ENCODE results near the gene DUSP28.
A peak's percentile ranks its signal among the peaks of the same experiment; 100 is the strongest.
"Not testable (repeated sequence)": the region's sequence is repeated elsewhere in the genome, so short reads cannot be mapped to it uniquely, and the experiment has no call there.

The DUSP28 gene

DNA sequence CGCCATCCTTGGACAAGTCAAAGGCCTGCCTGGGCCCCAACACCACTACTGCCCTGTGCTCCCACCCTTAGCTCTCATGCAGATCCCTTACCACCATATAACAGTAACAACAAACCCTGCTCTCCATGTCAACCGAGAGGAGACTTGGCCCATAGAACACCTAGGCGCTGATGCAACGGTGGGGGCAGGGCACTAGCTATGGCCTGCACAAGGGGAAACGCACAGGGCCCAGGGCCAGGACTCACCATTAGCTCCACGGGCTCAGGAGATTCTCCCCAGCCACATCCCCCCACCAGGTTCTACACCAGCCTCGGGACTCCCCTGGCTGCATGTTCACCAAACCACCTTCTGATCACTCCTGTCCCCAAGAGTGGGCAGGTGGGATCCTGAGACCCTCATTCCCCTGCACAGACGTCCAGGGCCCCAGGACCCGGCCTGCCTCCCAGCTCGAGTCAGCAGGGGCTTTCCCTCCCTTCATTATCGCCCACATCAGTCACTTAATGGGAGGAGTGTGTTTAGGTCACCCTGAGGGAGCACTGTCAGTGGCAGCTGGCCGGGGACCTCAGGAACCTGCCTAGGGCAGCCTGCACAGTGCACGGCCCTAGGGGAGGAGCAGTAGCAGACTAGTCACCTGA is 31.6 kb upstream of the DUSP28 start:
- DNase-seq = no peak

DNA sequence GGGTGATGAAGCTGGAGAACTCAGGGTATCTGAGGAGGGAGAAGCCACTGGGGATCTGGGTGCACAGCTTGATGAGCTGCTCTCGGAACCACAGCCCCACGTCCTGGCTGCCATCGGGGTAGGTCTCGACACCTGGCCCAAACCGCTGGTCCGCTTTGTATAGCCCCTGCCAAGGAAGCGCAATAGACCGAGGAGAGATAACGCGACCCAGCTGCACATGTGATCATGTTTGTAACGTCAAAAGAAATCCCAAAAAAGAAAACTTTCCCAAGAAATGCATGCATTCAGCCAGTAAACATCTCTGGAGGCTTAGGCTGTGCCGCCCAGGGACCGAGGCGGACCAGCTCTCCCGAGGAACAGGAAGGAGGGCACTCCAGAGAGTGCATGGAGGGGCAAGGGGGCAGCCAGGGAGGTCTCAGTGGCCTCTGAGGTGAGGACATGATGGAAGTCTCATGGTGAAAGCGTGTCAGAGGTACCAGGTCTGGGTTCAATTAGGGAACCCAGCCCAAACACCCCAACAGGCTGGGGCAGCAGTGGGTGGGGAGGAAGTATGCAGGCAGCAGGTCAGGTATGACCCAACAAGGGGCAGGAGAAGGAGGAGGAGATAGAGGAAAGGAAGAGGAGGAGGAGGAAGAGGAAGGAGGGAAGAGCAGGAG is 30.7 kb upstream of the DUSP28 start:
- DNase-seq = no peak

DNA sequence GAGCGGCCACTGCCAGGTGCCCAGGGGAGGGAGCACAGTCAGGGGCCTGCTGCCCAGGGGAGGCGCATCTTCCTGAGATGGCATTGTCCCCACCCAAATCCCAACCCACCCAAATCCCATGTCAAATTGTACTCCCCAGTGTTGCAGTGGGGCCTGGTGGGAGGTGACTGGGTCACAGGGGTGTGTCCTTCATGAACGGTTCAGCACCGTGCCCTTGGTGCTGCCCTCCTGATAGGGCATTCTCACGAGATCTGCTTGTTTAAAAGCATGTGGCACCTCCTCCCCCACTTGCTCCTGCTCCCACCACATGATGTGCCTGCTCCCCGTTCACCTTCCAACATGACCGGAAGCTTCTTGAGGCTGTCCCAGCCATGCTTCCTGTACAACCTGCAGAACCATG is 30.0 kb upstream of the DUSP28 start:
- DNase-seq = no peak

DNA sequence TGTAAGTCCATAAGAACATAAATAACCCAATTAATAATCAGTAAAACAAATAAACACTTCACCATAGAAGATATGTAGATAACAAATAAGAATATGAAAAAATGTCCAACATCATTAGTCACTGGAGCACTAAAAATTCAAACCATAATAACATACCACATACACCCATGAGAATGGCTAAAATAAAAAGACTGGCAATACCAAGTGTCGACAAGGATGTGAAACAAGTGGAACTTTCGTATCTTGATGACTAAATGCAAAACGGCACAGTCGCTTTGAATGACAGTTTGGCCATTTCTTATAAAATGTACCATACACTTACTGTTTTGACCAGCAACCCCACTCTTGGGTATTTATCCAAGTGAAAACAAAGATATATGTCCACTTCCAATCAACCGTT is 29.1 kb upstream of the DUSP28 start:
- DNase-seq = no peak

DNA sequence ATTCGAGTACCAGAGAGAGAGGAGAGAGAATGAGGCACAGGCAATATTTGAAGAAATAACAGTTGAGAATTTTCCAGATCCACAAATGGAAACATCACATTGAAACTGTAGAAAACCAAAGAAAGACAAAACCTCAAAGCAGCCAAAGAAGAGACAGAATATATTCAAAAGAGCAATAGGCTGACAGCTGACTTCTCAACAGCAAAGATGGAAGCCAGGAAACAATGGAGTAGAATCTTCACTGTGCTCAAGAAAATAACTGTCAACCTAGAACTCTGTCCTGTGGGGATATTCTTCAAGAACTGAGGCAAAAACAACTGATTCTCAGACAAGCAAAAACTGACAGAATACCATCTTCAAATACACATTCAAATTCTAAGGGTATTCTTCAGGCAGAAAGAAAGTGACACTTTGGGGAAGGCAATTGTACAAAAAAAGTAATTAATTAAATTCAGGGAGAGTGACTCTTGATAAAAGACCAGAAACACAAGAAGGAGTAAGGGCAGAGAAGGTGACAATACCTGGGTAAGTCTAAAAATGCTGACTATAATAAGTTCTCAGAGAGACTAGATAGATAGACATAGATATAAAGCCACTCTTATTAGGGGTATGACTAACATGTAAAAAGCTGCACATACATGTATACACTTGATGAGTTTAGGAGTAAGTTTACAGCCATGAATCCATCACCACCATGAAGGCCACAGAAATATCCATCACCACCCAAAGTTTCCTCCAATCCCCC is 28.0 kb upstream of the DUSP28 start:
- no peak for DNase-seq

DNA sequence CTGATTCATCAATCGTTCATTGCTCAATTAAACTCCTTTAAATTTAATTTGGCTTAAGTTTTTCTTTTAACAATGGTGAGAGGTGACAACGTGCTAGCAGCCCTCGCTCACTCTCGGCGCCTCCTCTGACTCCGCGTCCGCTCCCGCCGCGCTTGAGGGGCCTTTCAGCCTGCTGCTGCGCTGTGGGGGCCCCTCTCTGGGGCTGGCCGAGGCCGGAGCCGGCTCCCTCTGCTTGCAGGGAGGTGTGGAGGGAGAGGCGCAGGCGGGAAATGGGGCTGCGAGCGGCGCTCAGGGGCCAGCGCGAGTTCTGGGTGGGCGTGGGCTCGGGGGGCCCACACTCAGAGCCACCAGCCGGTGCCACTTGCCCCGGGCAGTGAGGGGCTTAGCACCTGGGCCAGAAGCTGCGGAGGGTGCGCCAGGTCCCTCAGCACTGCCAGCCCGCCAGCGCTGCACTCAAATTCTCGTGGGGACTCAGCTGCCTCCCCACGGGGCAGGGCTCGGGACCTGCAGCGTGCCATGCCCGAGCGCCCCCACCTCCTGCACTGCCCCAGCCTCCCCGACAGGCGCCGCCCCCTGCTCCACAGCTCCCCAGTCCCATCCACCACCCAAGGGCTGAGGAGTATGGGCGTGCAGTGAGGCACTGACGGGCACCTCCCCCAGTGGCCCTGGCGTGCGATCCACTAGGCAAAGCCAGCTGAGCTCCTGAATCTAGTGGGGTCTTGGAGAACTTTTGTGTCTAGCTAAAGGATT is 22.0 kb upstream of the DUSP28 start:
- no peak for DNase-seq

DNA sequence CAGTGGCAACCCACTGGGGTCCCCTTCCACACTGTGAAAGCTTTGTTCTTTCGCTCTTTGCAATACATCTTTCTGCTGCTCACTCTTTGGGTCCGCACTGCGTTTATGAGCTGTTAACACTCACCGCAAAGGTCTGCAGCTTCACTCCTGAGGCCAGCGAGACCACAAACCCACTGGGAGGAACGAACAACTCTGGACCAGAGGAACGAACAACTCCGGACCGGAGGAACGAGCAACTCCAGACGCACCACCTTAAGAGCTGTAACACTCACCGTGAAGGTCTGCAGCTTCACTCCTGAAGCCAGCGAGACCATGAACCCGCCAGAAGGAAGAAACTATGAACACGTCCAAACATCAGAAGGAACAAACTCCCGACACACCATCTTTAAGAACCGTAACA is 21.1 kb upstream of the DUSP28 start:
- not testable (repeated sequence) for DNase-seq

DNA sequence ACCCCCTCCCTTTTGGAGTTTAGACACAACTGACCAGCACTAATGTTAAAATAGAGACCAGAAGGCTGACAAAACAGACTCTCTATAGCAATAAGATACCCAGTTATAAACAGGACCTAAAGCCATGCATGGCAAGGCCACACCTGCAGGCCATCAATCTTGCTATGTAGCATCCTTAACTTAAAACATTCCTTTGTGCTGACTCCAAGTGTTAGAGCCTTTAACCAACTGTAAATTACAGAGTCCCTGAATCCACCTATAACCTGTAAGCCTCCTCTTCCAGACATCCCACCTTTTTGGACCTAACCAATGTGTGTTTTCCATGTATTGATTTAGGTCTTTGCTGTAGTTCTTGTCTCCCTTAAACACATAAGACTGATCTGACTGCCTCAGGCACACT is 20.3 kb upstream of the DUSP28 start:
- no peak for DNase-seq

DNA sequence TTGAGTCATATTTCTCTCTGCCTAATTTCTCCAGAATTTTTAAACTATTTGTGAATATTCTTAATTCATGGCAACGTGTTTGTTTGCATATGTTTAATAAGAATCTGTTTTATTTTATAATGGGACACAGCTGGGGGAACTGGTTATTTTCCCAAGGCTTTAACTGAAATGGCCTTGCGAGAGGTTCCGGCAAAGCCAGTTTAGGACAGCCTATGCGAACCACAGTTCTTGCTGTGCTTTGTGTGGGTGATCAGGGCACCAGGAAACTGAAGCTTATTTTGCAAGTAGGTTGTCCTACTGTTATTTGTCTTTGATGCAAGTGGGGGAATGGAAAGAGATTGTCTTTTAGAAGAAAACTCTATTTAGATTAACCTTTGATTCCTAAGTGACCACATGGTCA is 8.9 kb upstream of the DUSP28 start:
- no peak for DNase-seq

DNA sequence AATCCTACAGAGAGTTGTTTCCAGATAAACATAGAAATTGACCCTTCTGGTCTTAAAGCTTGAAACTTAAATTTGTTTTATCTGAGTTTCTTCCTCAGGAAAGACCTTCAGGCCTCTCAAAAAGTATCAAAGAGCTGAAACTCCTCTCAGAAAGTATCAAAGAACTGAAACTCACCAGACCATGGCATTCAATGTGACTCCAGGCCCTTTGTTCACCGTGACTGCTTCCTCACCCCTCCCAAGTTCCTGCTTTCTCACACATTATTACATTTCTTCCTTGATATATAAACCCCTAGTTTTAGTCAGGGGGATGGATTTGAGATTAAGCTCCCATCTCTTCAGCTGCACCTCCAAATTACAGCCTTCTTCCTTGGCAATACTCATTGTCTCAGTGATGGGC is 8.3 kb upstream of the DUSP28 start:
- no peak for DNase-seq

DNA sequence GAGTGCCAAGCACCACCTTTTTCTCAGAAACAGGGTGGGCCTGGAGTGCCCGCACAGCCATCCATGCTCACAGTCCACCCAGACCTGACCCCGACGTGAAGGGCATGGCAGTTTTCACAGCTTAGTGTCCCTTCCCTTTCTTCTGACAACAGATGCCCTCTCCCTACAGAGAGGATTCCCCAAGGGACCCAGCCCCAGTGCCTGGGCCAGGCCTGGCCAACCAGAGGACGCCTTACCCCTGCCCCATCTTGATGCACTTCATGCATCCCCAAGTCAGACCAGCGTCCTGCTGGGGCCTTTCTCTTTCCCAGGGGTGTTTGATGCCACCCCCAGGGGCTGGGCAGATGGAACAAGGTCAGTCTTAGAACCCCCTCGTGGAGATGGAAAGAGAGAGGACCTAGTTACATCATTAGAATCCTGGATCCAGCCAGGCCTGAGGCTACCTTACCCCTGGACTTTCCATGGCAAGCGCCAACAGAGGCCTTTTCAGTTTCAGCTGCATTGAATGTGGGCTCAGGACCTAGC is 6.1 kb upstream of the DUSP28 start:
- DNase-seq = no peak

DNA sequence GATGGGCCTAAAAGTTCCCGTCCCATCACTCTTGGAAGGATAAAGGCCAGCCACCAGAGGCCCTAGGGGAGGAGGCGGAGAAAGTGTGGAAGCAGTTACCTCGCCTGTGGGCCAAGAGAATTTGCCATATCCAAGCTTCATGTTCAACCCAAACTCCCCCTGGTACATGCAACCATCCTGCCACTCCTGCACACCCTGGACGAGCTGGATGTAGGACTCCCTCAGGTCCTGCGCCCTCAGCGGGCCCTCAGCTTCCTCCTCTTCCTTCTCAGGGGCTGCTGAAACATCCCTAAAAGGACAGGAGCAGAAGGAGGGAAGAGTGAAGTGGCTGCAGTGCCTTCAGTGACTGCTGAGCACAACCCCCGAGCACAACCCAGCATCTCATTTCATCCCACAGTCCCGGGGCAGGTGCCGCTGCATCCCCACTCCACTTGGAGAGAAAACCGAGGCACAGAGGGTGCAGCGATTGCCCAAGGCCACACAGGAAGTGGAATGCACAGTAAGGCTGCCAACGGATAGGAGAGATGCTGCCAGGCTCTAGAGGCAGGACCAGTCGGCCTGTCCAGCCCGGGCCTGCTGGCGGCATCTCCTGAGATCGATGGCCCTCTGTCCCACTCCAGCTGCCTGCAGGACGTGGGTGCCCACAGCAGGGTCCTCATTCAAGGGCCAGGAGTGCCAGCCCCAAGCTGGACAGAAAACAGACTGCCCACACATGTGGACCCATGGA is 5.2 kb upstream of the DUSP28 start:
- DNase-seq = no peak

DNA sequence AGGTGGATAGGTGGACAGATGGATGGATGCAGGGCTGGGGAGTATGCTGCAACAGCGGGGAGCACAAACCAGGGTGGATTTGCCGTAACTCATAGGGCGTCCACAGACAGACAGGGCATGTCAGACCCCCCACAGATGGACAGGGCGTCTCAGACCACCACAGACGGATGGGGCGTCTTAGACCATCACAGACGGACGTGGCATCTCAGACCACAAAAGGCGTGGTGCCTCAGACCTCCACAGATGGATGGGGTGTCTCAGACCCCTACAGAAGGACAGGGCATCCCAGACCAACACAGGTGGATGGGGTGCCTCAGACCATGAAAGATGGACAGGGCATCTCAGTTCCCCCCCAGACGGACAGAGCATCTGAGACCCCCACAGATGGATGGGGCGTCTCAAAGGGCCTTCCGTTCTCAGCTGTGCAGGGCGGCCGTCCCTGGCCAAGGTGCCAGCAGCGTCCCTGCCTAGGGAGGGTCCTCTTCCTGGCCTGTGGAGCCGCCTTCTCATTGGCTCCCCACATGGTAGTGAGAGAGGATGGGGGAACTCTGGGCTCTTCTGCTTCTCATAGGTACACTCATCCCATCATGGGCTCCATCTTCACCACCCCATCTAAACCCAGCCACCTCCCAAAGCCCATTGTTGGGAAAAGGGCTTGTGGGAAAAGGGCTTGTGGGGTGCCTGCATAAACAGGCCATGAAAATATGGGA is 4.5 kb upstream of the DUSP28 start:
- DNase-seq = no peak

DNA sequence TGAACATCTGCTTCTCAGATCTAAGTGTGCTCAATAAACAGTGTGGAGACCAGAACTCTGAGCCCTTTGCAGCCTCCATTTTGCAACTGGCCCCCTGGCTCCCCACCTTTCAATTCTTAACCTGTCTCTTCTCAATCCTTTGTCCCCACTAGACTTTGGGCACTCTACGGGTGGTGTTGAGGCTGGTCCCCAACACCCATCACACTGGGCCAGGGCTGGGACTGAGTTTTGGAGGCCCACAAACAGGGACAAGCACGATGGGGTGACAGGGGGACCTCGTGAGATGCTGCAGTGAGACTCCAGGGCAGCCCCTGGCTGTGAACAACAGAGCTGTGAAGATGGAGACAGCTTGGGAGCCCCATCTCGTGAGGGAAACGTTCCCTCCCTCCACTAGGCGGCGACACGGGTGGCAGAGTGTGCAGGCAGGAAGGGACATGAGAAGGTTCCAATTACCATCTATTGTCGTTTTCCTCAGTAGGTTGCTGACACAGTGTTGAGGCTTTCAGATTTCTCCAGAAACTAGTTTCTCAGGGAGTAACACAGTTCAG is 3.5 kb upstream of the DUSP28 start:
- no peak for DNase-seq

DNA sequence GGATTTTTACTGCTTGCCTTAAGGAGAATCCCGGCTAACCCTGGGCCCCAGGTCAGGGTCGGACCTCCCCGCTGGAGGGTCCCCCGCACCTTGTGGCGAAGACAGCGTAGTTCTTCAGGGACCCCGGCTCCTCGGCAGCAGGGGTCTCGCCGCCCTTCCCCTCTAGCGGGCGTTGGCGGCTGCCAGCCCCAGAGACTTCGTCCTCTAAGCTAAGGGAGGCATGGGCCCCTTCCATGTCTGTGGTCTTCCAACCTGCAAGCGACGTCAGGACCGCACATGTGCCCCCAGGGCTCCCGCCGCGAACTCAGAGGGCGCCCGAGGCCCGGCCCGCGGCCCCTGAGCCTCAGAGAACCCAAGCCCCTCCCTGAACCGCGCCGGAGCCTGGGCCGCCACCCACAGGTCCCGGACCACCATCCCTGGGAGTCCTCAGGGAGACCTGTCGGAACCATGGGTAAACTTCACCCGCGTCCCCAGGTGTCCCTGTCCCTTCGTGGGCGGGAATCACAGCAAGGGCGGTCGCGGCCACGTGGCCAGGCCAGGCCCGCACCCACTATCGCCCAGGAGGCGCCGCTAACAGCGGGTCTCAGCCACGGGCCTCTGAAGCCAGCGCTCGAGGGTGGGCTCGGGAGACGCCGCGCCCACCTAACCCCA is 2.9 kb upstream of the DUSP28 start:
- DNase-seq = no peak

DNA sequence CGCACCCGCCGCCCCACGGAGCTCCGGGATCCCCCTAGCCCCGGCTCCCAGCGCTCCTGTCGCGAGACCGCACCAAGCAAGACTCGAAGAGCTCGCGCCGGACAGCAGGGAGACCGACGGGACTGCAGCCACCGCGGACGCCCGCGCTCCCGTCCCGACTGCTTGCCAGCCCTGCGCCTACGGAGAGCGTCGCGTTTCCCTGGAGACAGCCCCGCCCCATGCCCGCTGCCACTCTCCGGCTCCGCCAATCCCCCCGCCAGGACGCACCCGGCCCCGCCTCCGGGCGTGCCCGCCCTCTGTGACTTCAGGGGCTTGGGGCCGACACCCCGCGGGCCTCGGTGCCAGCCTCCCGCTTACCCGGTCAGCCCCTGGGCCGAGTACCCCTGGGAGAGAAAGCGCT is 2.3 kb upstream of the DUSP28 start, which contains the start of gene ANKMY1:
Gene ANKMY1, minus strand, starts transcription at position 181 of the 400 bp plus-strand sequence. CDS start 653 bp downstream, outside the sequence.
- no peak for DNase-seq

DNA sequence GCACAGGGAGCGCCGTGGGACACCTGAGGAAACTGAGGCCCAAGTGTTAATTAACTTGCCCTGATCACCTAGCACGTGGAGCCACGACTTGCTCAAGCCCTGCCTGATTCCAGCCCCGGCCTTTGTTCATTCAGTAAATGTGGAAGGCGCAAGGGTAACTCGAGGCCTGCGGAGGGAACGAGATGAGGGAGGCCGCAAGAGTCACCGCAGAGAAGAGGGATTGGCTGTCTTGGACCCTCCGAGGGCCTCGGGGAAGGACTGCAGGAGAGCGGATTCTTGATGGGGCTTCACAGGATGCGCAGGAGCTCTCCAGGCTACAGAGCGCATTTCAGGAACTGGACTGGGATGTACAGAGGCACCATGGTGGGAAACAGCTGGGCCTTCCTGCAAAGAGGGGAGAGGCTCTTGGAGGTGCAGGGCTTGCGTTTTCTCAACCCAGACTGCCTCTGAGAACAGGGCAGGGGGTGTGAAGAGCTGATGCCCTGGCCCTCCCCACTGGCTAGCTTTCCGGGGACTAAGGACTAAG is 1.9 kb upstream of the DUSP28 start:
- DNase-seq = no peak

DNA sequence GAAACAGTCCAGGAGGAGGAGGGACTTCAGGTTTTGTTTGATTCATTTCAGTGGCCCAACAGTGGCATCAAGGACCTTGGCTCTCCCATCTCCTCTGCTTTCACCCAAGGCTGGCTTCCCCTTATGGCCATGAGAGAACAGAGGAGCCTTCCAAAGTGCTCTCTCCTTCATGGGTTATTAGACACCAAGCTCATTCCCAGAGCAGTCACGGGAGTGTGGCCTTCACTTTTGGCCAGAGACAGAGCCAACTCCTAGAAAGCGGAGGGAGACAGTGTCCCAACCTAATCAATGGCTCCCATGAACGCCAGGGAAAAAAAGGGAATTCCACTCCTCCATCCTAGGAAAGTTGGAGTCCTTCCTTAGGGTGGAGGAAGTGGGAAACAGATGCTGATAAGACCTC is 871 bp upstream of the DUSP28 start:
- DNase-seq = no peak

DNA sequence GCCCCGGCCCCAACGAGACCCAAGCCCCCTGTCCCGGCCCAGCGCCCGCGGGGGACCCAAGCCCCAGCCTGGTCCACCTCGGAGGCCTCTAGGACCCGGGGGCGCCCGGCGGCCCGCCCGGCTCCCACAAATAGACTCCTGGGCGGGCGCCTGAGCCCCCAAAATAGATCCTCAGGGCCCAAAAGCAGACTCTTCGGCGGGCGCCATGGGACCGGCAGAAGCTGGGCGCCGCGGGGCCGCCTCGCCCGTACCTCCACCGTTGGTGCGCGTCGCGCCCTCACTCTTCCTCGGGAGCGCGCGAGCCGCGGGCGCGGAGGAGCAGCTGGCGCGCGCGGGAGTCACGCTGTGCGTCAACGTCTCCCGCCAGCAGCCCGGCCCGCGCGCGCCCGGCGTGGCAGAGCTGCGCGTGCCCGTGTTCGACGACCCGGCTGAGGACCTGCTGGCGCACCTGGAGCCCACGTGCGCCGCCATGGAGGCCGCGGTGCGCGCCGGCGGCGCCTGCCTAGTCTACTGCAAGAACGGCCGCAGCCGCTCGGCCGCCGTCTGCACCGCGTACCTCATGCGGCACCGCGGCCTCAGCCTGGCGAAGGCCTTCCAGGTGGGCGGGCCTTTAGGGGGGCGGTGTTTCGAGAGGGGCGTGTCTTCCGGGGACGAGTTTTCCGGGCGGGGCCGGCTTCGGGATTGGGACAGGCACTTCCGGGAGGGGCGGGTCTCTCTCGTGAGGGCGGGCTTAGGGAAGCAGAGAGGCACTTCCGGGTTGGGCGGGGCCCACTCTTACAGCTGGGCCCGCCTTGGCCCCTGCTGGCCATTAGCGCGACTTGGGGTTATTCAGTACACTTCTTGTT is 545 bp downstream of the DUSP28 start:
- DNase-seq = peak; percentile 86
